ENCODE measurements around the gene RPRD2. TPM values are rescaled to one million over a fixed set of nuclear protein-coding genes. Genes with fewer than 3 reads are reported as not detected.

RPRD2 gene
- total RNA-seq, 1 donor from 2014 or later, result 23.8 TPM

DNA sequence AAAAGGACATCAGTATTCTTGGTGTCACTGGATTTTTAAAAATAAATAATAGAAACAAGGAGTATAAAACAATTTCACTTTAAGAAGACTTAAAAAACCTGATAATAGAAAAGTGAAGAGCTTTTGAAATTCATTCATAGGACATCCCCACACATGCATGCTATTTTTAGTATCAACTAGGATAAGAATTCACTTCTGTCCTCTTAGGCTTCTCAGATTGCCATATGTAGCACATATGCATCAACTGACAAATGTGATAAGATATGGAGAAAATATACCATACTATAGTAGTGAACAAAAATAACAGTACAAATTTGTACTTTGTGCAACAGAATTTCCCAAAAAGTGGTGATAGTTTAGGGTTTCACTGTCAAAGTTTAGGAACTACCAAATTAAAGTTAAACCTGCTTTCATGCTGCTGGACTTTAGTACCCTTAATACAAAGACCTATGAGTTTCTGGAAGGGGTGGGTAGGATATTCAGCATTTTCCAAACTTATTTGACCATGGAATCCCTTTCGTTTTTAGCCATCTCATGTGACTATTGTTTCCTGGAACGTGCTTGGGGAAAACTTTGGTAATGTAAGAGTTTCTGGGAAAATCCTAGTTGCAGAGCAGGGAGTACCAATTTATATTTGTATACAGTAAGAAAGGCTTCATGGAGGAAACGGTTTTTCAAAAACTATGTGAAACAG, 19.8 kb downstream of the RPRD2 start:
- no peak overlapping the region for H3K4me3 ChIP-seq
- no peaks in the 10 kb centered on the region for H3K36me3 ChIP-seq
- TF ChIP-seq, protein P1, sequence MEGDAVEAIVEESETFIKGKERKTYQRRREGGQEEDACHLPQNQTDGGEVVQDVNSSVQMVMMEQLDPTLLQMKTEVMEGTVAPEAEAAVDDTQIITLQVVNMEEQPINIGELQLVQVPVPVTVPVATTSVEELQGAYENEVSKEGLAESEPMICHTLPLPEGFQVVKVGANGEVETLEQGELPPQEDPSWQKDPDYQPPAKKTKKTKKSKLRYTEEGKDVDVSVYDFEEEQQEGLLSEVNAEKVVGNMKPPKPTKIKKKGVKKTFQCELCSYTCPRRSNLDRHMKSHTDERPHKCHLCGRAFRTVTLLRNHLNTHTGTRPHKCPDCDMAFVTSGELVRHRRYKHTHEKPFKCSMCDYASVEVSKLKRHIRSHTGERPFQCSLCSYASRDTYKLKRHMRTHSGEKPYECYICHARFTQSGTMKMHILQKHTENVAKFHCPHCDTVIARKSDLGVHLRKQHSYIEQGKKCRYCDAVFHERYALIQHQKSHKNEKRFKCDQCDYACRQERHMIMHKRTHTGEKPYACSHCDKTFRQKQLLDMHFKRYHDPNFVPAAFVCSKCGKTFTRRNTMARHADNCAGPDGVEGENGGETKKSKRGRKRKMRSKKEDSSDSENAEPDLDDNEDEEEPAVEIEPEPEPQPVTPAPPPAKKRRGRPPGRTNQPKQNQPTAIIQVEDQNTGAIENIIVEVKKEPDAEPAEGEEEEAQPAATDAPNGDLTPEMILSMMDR (IDR thresholded peaks at IDR 0.05), result no peak
- TF ChIP-seq POLR2AphosphoS5 (IDR thresholded peaks at IDR 0.05; ENCODE audit: insufficient read depth in 1 of 2, low read depth in 1 of 2) (no peak), POLR2A (IDR thresholded peaks at IDR 0.05) (no peak)
- DNase-seq (ENCODE audit: extremely low spot score in 2 of 2), result no peak
- intact Hi-C loops (cut with DNase I), result no loop called here
- peaks cover 25% of the 10 kb centered on the region for H3K4me1 ChIP-seq
- no peaks in the 10 kb centered on the region for H3K27me3 ChIP-seq
- no peak overlapping the region for H3K27ac ChIP-seq
- H3K9me3 ChIP-seq, result no peaks in the 10 kb centered on the region

DNA sequence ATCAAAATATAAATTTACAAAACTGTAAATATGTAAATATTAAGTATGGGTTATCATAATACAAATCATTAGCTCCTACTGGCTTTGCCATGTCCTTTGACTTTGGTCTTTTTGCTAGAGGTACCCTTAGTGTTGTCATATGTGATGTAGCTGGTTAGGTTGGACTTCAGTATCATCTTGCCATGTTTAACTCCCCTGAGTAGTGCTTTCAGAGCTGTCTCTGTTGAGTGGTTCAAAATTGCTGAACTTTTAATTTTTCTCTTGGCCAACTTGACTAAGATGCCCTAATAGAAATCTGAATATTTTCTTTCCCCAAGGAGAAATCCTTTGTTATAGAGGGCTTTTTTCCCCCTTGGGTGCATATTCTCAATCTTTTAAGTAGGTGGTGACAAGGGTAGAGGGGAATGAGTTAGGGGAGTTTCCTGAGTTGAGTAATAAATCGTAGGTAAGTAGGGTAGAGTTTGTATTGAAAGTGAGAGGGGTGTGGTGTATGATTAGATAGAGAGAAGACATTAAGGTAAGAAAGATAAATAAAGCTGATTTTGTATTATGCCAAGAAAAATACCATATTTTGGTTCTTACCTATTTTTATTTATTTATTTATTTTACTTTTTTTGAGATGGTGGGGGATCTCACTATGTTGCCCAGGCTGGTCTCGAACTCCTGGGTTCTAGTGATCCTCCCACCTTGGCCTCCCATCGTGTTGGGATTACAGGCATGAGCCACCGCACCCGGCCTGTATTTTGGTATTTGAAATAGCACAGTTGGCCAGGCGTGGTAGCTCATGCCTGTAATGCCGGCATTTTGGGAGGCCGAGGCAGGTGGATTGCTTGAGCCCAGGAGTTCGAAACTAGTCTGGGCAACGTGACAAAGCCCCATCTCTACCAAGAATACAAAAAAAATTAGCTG, 21.8 kb downstream of the RPRD2 start:
- TF ChIP-seq POLR2A (IDR thresholded peaks at IDR 0.05) (no peak), POLR2AphosphoS5 (IDR thresholded peaks at IDR 0.05; ENCODE audit: insufficient read depth in 1 of 2, low read depth in 1 of 2) (no peak)
- TF ChIP-seq, protein P1 (IDR thresholded peaks at IDR 0.05), result no peak
- intact Hi-C loops (cut with DNase I), result no loop called here
- no peaks in the 10 kb centered on the region for H3K36me3 ChIP-seq
- H3K4me1 ChIP-seq, result peaks cover 45% of the 10 kb centered on the region
- H3K4me3 ChIP-seq, result no peak overlapping the region
- H3K27me3 ChIP-seq, result no peaks in the 10 kb centered on the region
- no peak overlapping the region for H3K27ac ChIP-seq
- DNase-seq (ENCODE audit: extremely low spot score in 2 of 2), result no peak
- no peaks in the 10 kb centered on the region for H3K9me3 ChIP-seq

DNA sequence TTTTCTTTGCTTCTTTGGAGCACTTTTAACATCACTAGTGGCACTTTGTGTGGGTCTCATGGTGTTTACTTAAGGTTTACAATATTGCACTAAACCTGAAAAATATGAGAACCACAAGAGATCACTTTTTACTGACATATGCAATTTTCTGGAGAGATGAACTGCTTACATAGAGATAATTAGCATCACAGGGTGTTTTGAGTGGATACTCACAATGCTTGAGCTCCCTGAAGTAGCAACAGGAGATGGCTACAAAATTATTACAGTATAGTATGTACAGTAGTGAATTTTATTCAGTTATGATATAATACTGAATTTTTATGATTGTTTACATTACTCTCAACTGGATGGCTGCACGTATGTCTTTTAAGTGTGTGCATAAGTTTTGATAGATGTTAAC, 22.6 kb downstream of the RPRD2 start:
- no peak for TF ChIP-seq POLR2A (IDR thresholded peaks at IDR 0.05)
- TF ChIP-seq, protein P1 (IDR thresholded peaks at IDR 0.05), result no peak
- intact Hi-C loops (cut with DNase I), result no loop called here
- H3K27ac ChIP-seq, result no peak overlapping the region
- no peaks in the 10 kb centered on the region for H3K9me3 ChIP-seq
- H3K27me3 ChIP-seq, result no peaks in the 10 kb centered on the region
- H3K4me3 ChIP-seq, result no peak overlapping the region
- no peaks in the 10 kb centered on the region for H3K36me3 ChIP-seq
- no peak for DNase-seq (ENCODE audit: extremely low spot score in 2 of 2)
- H3K4me1 ChIP-seq, result peaks cover 45% of the 10 kb centered on the region

DNA sequence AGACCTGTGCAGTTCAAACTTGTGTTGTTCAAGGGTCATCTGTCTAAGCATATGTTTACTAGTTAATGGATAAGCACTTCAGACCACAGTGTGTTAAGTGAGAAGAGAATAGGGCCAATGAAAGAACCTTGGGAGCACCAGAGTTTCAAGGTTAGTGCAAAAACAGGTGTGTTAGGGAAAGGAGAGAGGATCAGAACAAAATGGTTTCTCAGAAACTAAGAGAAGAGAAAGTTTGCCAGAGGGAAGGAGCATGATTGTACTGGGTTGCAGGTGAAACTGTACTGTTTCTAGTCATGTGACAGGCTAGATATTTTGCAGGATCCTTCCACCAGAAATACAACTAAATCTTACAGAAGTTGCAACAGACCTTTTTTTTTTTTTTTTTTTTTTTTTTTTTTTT, 23.3 kb downstream of the RPRD2 start:
- TF ChIP-seq, protein P1 (IDR thresholded peaks at IDR 0.05), result no peak
- TF ChIP-seq POLR2A (IDR thresholded peaks at IDR 0.05), result no peak
- TF ChIP-seq POLR2AphosphoS5 (IDR thresholded peaks at IDR 0.05; ENCODE audit: insufficient read depth in 1 of 2, low read depth in 1 of 2), result no peak
- peaks cover 45% of the 10 kb centered on the region for H3K4me1 ChIP-seq
- DNase-seq (ENCODE audit: extremely low spot score in 2 of 2), result no peak

GRCh38 chr1:150388241-150388640, 24.3 kb downstream of the RPRD2 start:
- intact Hi-C loops (cut with DNase I), result no loop called here

More for the DNA sequence above, 23.3 kb downstream of the RPRD2 start:
- H3K9me3 ChIP-seq, result no peaks in the 10 kb centered on the region
- H3K4me3 ChIP-seq, result no peak overlapping the region
- no peaks in the 10 kb centered on the region for H3K36me3 ChIP-seq
- H3K27me3 ChIP-seq, result no peaks in the 10 kb centered on the region
- no peak overlapping the region for H3K27ac ChIP-seq
- intact Hi-C loops (cut with DNase I), result no loop called here

More at GRCh38 chr1:150388241-150388640, 24.3 kb downstream of the RPRD2 start:
- no peaks in the 10 kb centered on the region for H3K27me3 ChIP-seq
- H3K27ac ChIP-seq, result no peak overlapping the region
- TF ChIP-seq POLR2AphosphoS5 (IDR thresholded peaks at IDR 0.05; ENCODE audit: insufficient read depth in 1 of 2, low read depth in 1 of 2) (no peak), POLR2A (IDR thresholded peaks at IDR 0.05) (no peak)
- TF ChIP-seq, protein P1 (IDR thresholded peaks at IDR 0.05), result no peak
- no peak overlapping the region for H3K4me3 ChIP-seq
- no peaks in the 10 kb centered on the region for H3K9me3 ChIP-seq
- peaks cover 34% of the 10 kb centered on the region for H3K4me1 ChIP-seq
- H3K36me3 ChIP-seq, result no peaks in the 10 kb centered on the region
- no peak for DNase-seq (ENCODE audit: extremely low spot score in 2 of 2)
